ENCODE results near the gene NECAB2. TPM values are rescaled to one million over a fixed set of nuclear protein-coding genes. Genes with fewer than 3 reads are reported as not detected.

Gene NECAB2
- total and polyA plus RNA-seq, 2 of the 8 experiments (the other 6 are each of a cell fraction or from before 2014, with no cell fraction given) = 3.6 to 4.2 TPM

DNA sequence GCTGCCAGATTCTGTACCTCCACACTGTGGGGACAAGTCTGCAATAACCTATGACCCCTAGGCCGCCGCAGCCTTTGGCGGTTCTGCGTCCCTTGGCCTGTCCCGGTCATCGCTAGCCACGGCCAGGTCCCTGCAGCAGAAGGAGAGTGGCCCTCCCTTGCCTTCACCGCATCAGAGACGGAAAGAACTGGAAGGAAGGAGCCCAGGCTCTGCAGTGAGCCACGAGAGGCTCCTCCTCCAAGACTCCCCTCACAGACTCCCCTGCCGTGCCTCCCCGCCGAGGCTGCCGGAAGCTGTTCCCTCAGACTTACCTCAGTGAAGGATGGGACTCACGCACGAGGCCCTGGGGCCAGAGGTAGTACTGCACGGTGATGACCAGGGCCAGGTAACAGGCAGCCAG lies 63.5 kb downstream of the NECAB2 start:
- no peak overlapping the region for H3K23ac ChIP-seq (ENCODE audit: insufficient read length)
- no peak overlapping the region for H3K4me2 ChIP-seq (ENCODE audit: insufficient read depth in 1 of 2, low read depth in 2 of 2, low read length in 2 of 2)
- H3K14ac ChIP-seq (ENCODE audit: insufficient read length) = no peak overlapping the region
- H3K9me3 ChIP-seq (ENCODE audit: insufficient read depth in 2 of 2, low read depth in 1 of 2, low read length in 1 of 2) = peaks cover 4 to 6% of the 10 kb centered on the region in 2 experiments; a peak in 1 of 4 replicates
- no peak overlapping the region for H3K4me3 ChIP-seq (ENCODE audit: extremely low read depth in 1 of 4, insufficient read depth in 2 of 4, low read depth in 3 of 4, low read length in 4 of 4)
- no peaks in the 10 kb centered on the region for H4K20me1 ChIP-seq (replicated peaks in 1 of 2; ENCODE audit: control insufficient read depth in 1 of 2, insufficient read depth in 2 of 2, low read length in 2 of 2)
- WGBS, 2 experiments (ENCODE audit: extremely low coverage in 1 of 2, insufficient coverage in 1 of 2, insufficient read length in 1 of 2, insufficient replicate concordance in 2 of 2, low coverage in 1 of 2, low lambda C conversion rate in 2 of 2, missing lambda C conversion rate in 1 of 2) = 90% methylated on average over 16 of the region's 17 CpGs; no CpG with 5 or more reads in 1 of the 2 experiments
- H2BK12ac ChIP-seq (ENCODE audit: low read depth, low read length) = no peak overlapping the region; the same call in 1 of the 2 replicates
- no peak overlapping the region for H4K8ac ChIP-seq (ENCODE audit: extremely low read depth, insufficient read depth, low read length)
- H2AFZ ChIP-seq (ENCODE audit: low read length) = no peak overlapping the region
- H4K91ac ChIP-seq (replicated peaks; ENCODE audit: insufficient read length, low read length) = no peak overlapping the region
- no peak overlapping the region for H3K4ac ChIP-seq (replicated peaks; ENCODE audit: insufficient read length, low read depth, low read length)
- no peak overlapping the region for H2AK5ac ChIP-seq (ENCODE audit: low read depth, low read length)
- H3K9ac ChIP-seq (replicated peaks in 1 of 4; ENCODE audit: extremely low read depth in 1 of 4, low read depth in 3 of 4, low read length in 3 of 4) = no peak overlapping the region
- H4K5ac ChIP-seq (ENCODE audit: insufficient read length, low read depth, low read length) = no peak overlapping the region
- FAIRE-seq = no peak
- H2BK120ac ChIP-seq (replicated peaks; ENCODE audit: low read depth, low read length) = no peak overlapping the region
- no peaks in the 10 kb centered on the region for H3K36me3 ChIP-seq (ENCODE audit: control insufficient read depth in 2 of 4, insufficient read depth in 4 of 4, low read length in 3 of 4)
- H3K79me2 ChIP-seq (ENCODE audit: control insufficient read depth in 1 of 2, insufficient read depth in 2 of 2, low read length in 2 of 2) = no peaks in the 10 kb centered on the region
- H3K18ac ChIP-seq (ENCODE audit: extremely low read depth, low read length) = no peak overlapping the region
- ChIA-PET CTCF (ENCODE audit: partially characterized antibody) (interaction anchor here (0.8 to 2.0 kb wide), 4 partner anchors 12 to 75 kb away, joined by 3 to 9 read pairs (median 4); no protein-coding TSS in a partner anchor), POLR2A (ENCODE audit: partially characterized antibody) (interaction anchor here (0.5 kb wide), 1 partner anchor 22 kb away, joined by 3 read pairs; no protein-coding TSS in a partner anchor)
- no peak overlapping the region for H2BK5ac ChIP-seq (ENCODE audit: low read depth, low read length)
- no peak overlapping the region for H3K56ac ChIP-seq (replicated peaks; ENCODE audit: insufficient read length, low read depth, low read length)
- H3K23me2 ChIP-seq (ENCODE audit: low read depth, low read length) = no peaks in the 10 kb centered on the region; the same call in 1 of the 2 replicates
- H3K79me1 ChIP-seq (ENCODE audit: low read depth, low read length) = no peaks in the 10 kb centered on the region
- H2BK20ac ChIP-seq (ENCODE audit: low read length) = no peak overlapping the region
- H3K27me3 ChIP-seq (replicated peaks in 1 of 4; ENCODE audit: control insufficient read depth in 3 of 4, extremely low read depth in 1 of 4, insufficient read depth in 3 of 4, low read length in 3 of 4) = 0 out of 7 replicates have a peak, but pooled peaks cover 0 to 2% (median 0%) of the 10 kb centered on the region in 4 experiments
- no peak overlapping the region for H3K27ac ChIP-seq (ENCODE audit: low read depth, low read length)
- no peak overlapping the region for H2BK15ac ChIP-seq (ENCODE audit: low read length)
- no peak for TF ChIP-seq CTBP2 (IDR thresholded peaks at IDR 0.05; ENCODE audit: borderline replicate concordance, insufficient read depth, insufficient read length, low read length)
- TF ChIP-seq CBX8 (IDR thresholded peaks at IDR 0.05; ENCODE audit: borderline replicate concordance, low read depth, low read length) = no peak
- no peak for TF ChIP-seq RBBP5 (IDR thresholded peaks at IDR 0.05; ENCODE audit: borderline replicate concordance, low read depth, low read length)
- TF ChIP-seq, protein P1, sequence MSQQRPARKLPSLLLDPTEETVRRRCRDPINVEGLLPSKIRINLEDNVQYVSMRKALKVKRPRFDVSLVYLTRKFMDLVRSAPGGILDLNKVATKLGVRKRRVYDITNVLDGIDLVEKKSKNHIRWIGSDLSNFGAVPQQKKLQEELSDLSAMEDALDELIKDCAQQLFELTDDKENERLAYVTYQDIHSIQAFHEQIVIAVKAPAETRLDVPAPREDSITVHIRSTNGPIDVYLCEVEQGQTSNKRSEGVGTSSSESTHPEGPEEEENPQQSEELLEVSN (IDR thresholded peaks at IDR 0.05) = no peak
- TF ChIP-seq GABPA (IDR thresholded peaks at IDR 0.05; ENCODE audit: borderline replicate concordance, insufficient read depth, low read length) = no peak
- TF ChIP-seq BCL11A (IDR thresholded peaks at IDR 0.05; ENCODE audit: low read depth in 2 of 2, low read length in 2 of 2) = no peak
- TF ChIP-seq PHF8 (conservative IDR thresholded peaks at IDR 0.05; ENCODE audit: low read depth, low read length) = no peak
- no peak for TF ChIP-seq EGR1 (IDR thresholded peaks at IDR 0.05; ENCODE audit: borderline replicate concordance, low read depth, low read length)
- TF ChIP-seq, protein P2, sequence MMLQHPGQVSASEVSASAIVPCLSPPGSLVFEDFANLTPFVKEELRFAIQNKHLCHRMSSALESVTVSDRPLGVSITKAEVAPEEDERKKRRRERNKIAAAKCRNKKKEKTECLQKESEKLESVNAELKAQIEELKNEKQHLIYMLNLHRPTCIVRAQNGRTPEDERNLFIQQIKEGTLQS (IDR thresholded peaks at IDR 0.05; ENCODE audit: insufficient read depth, low read depth, low read length) = no peak
- TF ChIP-seq RNF2 (IDR thresholded peaks at IDR 0.05; ENCODE audit: borderline replicate concordance, low read depth, low read length, missing control alignments, poor library complexity, severe bottlenecking) = no peak
- H3K4me1 ChIP-seq (replicated peaks in 1 of 4; ENCODE audit: control insufficient read depth in 3 of 4, insufficient read depth in 4 of 4, low read length in 3 of 4) = peaks cover 0 to 8% (median 0%) of the 10 kb centered on the region in 4 experiments; a peak in 3 of 7 replicates
- no peak for DNase-seq (ENCODE audit: low read depth in 1 of 2, low spot score in 2 of 2)
